ENCODE results near the gene CLEC11A.

The CLEC11A gene

GRCh38 chr19:50723069-50723468 is at the start of gene CLEC11A:
Gene CLEC11A, plus strand, starts transcription at chr19:50723364. Its CDS starts 162 bp downstream, at chr19:50723526.
- Mint-ChIP-seq H3K4me1 (ENCODE audit: low read depth) (peaks cover 31% of the 10 kb centered on the region), H3K36me3 (peaks cover 3% of the 10 kb centered on the region), H3K27ac (peak within 1 kb of the TSS; percentile 46), H3K9me3 (ENCODE audit: low read depth) (no peaks in the 10 kb centered on the region), H3K27me3 (peaks cover 10% of the 10 kb centered on the region), H3K4me3 (peak within 1 kb of the TSS; percentile 88)

DNA sequence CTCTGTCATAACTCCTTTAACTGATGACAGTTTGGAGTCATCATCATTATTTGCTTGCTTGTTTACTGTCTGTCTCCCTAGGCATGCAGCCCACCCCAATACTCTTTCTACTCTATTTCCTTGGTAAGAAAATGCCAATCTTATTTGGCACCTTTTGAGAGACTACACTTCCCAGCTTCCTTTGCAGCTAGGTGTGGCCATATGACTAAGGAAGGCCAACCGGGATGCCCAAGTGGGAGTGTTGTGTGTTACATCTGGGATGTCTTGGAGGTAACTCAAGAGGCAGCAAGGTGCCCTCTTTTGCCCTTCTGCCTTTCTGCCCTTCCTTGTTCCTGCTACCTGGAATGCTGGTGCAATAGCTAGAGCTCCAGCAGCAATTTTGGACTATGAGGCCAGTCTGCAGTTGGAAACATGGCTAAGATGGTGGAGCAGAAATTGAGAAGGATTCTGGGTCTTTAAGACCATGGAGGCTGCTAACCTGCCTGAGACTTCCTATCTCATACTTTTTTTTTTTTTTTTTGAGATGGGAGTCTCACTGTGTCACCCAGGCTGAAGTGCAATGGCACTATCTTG is 46.5 kb upstream of the CLEC11A start:
- H3K4me1 Mint-ChIP-seq (ENCODE audit: low read depth) = peaks cover 11% of the 10 kb centered on the region
- H3K27me3 Mint-ChIP-seq = peaks cover 35% of the 10 kb centered on the region
- H3K4me3 Mint-ChIP-seq = no peak overlapping the region
- peaks cover 2% of the 10 kb centered on the region for H3K36me3 Mint-ChIP-seq
- no peaks in the 10 kb centered on the region for H3K9me3 Mint-ChIP-seq (ENCODE audit: low read depth)
- H3K27ac Mint-ChIP-seq = no peak overlapping the region

GRCh38 chr19:50677636-50678035 is 45.5 kb upstream of the CLEC11A start:
- H3K9me3 Mint-ChIP-seq (ENCODE audit: low read depth) = no peaks in the 10 kb centered on the region
- H3K4me3 Mint-ChIP-seq = no peak overlapping the region
- peaks cover 11% of the 10 kb centered on the region for H3K4me1 Mint-ChIP-seq (ENCODE audit: low read depth)
- no peak overlapping the region for H3K27ac Mint-ChIP-seq
- peaks cover 2% of the 10 kb centered on the region for H3K36me3 Mint-ChIP-seq
- H3K27me3 Mint-ChIP-seq = peaks cover 35% of the 10 kb centered on the region

GRCh38 chr19:50678323-50678722 is 44.8 kb upstream of the CLEC11A start:
- Mint-ChIP-seq H3K27ac (no peak overlapping the region), H3K4me1 (ENCODE audit: low read depth) (peaks cover 11% of the 10 kb centered on the region), H3K9me3 (ENCODE audit: low read depth) (no peaks in the 10 kb centered on the region), H3K27me3 (peaks cover 29% of the 10 kb centered on the region), H3K36me3 (peaks cover 2% of the 10 kb centered on the region), H3K4me3 (no peak overlapping the region)

- Mint-ChIP-seq H3K9me3 (ENCODE audit: low read depth) (no peaks in the 10 kb centered on the region), H3K4me3 (no peak overlapping the region), H3K27me3 (peaks cover 29% of the 10 kb centered on the region), H3K27ac (no peak overlapping the region), H3K36me3 (peaks cover 2% of the 10 kb centered on the region), H3K4me1 (ENCODE audit: low read depth) (peaks cover 11% of the 10 kb centered on the region)
These were observed 43.7 kb upstream of the CLEC11A start for GRCh38 chr19:50679177-50680125.

DNA sequence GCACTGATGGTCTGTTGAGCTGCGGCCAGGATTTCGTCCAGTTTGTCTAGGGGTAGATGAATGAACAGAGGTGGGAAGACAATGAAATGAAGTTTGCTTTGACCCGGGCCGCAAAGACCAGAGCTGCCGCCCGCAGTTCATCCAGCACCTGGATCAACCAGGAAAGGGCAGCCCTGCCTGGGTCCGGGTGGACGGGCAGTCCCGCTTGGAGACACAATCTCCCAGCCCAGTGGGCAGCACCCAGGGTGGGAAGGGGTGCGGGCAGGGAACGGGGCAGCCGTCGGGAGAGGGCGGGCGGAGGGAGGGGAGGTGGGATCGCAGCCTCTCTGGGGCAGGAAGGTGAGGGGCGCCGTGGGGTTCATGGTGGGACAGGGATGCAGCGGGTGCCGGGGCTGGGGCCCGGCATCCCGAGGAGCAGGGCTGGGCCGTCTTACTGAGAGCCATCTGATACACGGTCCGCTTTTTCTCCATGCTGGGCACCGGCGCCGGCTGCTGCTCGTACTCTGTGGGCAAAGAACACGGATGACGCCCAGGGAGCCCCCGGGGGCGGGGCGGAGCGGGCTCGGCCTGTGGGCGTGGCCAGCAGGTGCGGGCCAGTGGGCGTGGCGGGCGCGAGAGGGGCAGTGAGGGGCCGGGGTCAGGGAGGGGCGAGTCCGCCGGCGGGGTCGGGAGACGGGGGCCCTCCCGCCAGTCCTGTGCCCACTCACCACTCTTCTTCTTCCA is 36.7 kb upstream of the CLEC11A start:
- Mint-ChIP-seq H3K36me3 (no peaks in the 10 kb centered on the region), H3K9me3 (ENCODE audit: low read depth) (no peaks in the 10 kb centered on the region), H3K27me3 (peaks cover 30% of the 10 kb centered on the region), H3K27ac (no peak overlapping the region), H3K4me1 (ENCODE audit: low read depth) (no peaks in the 10 kb centered on the region), H3K4me3 (no peak overlapping the region)

GRCh38 chr19:50688766-50689165 is 34.4 kb upstream of the CLEC11A start:
- H3K27me3 Mint-ChIP-seq = peaks cover 34% of the 10 kb centered on the region
- H3K9me3 Mint-ChIP-seq (ENCODE audit: low read depth) = no peaks in the 10 kb centered on the region
- no peak overlapping the region for H3K27ac Mint-ChIP-seq
- H3K36me3 Mint-ChIP-seq = no peaks in the 10 kb centered on the region
- no peak overlapping the region for H3K4me3 Mint-ChIP-seq
- H3K4me1 Mint-ChIP-seq (ENCODE audit: low read depth) = no peaks in the 10 kb centered on the region

DNA sequence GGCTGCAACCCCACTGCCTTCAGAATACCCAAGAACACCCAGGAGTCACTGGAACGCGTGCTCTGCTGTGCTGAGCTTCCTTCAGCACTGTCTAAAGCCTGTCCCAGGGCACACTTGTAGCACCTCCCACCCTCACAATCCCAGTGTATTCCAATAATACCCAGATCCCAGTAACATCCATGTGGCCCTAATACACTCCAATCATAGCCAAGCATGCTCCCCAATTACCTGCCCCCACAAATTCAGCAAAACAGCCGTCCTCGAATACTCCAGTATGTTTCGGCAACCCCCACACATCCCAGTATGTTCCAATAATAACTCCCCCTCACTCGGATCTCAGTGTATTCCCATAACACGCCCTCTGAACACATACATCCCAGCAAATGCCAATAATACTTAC is 32.7 kb upstream of the CLEC11A start:
- Mint-ChIP-seq H3K27me3 (peaks cover 29% of the 10 kb centered on the region), H3K4me1 (ENCODE audit: low read depth) (peaks cover 2% of the 10 kb centered on the region), H3K4me3 (no peak overlapping the region)

DNA sequence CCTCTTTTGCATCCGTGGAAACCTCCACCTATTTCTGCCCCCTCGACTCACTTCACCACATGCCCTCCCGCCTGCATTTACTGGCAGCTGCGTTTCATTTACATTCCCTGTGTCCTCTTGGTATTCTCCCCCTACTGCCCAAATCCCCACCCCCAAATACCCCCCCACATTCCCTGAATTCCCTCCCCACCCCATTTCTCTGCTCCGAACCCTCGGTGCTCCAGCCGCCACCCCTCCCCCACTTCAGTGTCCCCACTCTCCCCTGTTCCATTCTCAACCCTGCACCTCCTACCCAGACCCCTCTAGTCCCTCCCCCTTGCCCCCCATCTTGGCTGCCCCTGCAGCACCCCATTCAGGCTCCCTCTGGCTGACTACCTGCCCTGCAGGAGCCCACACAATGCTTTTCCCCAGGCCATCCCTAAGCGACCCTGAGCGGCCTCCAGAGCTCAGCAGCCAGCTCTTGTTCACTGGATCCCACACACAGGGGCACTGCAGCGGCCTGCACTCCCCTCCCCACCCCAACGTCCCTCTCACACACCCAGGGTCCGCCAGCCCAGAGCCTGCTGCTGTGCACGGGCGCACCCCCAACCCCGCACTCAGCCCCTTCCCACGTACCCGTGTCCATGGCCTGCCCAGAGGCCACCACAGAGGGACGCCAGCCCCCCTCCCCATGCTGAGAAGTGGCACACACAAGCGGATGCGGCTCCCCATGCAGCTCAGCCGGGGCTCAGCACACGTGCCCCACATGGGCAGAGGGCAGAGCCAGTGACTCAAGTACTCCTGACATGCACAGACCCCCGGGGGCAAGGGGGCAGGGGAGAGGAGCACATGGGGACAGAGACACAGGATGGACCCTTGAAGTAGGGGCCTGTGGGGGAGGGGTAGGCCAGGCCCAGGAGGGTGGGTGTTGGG is 29.8 kb upstream of the CLEC11A start:
- peaks cover 4% of the 10 kb centered on the region for H3K4me1 Mint-ChIP-seq (ENCODE audit: low read depth)
- H3K36me3 Mint-ChIP-seq = no peaks in the 10 kb centered on the region
- H3K27ac Mint-ChIP-seq = no peak overlapping the region
- H3K27me3 Mint-ChIP-seq = peaks cover 34% of the 10 kb centered on the region
- no peaks in the 10 kb centered on the region for H3K9me3 Mint-ChIP-seq (ENCODE audit: low read depth)
- no peak overlapping the region for H3K4me3 Mint-ChIP-seq

More for the DNA sequence above, 32.7 kb upstream of the CLEC11A start:
- H3K9me3 Mint-ChIP-seq (ENCODE audit: low read depth) = no peaks in the 10 kb centered on the region
- H3K36me3 Mint-ChIP-seq = no peaks in the 10 kb centered on the region
- no peak overlapping the region for H3K27ac Mint-ChIP-seq

DNA sequence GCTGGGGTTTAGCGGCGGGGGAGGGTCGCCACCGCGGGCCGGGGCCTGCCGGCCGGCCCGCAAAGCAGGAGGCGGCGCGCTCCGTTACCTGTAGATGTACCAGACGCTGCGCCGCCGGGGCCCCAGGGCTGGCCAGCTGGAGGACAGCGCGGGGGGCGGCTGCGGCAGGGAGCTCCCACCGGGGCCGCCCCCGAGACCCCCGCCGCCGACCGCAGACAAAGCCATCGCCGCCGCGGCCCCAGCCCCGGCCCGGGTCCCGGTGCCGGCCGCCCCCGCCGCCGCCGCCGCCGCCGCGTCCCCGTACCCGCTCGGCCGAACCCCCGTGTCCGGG is 28.4 kb upstream of the CLEC11A start:
- Mint-ChIP-seq H3K4me1 (ENCODE audit: low read depth) (peaks cover 4% of the 10 kb centered on the region), H3K27me3 (peaks cover 30% of the 10 kb centered on the region)

DNA sequence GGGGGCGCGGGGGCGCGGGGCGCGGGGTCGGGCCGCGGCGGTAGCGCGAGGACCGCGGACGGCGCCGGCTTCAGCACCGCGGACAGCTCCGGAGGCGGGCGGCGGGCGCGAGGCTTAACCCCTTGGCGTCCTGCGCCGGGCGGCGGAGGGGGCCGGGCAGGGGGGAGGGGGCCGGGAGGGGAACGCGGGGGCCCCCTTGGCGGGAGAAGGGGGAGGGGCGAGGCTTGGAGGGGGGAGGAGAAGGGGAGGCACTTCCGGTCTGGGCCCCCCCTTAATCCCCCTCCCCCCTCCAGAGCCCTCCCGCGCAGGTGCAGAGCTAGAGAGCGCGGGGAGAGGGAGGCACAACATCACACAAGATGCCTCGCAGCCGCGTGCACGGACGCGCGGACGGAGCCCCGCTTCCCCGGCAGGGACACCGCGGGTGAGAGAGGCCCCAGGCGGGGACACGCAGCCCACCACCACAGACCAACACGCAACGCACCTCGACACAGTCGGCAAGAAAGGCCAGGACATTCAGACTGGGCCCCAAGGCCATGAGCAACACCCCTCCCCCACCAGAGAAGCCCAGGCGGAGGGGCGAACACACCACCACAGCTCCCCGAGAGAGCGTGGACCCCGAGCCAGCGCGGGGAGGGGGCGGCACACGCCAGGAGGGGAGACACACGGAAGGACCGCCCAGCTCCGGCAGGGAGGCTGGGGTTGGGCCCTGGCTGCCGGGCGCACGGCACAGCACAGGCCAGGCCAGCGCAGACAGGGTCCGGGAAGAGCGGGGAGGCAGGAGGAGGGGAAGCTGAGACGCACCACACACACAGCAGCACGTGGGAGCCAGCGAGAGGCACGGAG is 27.7 kb upstream of the CLEC11A start:
- H3K9me3 Mint-ChIP-seq (ENCODE audit: low read depth) = no peaks in the 10 kb centered on the region
- peaks cover 33% of the 10 kb centered on the region for H3K27me3 Mint-ChIP-seq
- no peak overlapping the region for H3K27ac Mint-ChIP-seq
- H3K4me1 Mint-ChIP-seq (ENCODE audit: low read depth) = peaks cover 4% of the 10 kb centered on the region
- no peaks in the 10 kb centered on the region for H3K36me3 Mint-ChIP-seq
- no peak overlapping the region for H3K4me3 Mint-ChIP-seq

More for the DNA sequence above, 28.4 kb upstream of the CLEC11A start:
- no peak overlapping the region for H3K27ac Mint-ChIP-seq
- H3K9me3 Mint-ChIP-seq (ENCODE audit: low read depth) = no peaks in the 10 kb centered on the region
- no peaks in the 10 kb centered on the region for H3K36me3 Mint-ChIP-seq
- H3K4me3 Mint-ChIP-seq = no peak overlapping the region

GRCh38 chr19:50696094-50696483 is 27.1 kb upstream of the CLEC11A start:
- no peak overlapping the region for H3K4me3 Mint-ChIP-seq
- no peak overlapping the region for H3K27ac Mint-ChIP-seq
- H3K4me1 Mint-ChIP-seq (ENCODE audit: low read depth) = peaks cover 4% of the 10 kb centered on the region
- no peaks in the 10 kb centered on the region for H3K36me3 Mint-ChIP-seq
- no peaks in the 10 kb centered on the region for H3K9me3 Mint-ChIP-seq (ENCODE audit: low read depth)
- peaks cover 28% of the 10 kb centered on the region for H3K27me3 Mint-ChIP-seq

DNA sequence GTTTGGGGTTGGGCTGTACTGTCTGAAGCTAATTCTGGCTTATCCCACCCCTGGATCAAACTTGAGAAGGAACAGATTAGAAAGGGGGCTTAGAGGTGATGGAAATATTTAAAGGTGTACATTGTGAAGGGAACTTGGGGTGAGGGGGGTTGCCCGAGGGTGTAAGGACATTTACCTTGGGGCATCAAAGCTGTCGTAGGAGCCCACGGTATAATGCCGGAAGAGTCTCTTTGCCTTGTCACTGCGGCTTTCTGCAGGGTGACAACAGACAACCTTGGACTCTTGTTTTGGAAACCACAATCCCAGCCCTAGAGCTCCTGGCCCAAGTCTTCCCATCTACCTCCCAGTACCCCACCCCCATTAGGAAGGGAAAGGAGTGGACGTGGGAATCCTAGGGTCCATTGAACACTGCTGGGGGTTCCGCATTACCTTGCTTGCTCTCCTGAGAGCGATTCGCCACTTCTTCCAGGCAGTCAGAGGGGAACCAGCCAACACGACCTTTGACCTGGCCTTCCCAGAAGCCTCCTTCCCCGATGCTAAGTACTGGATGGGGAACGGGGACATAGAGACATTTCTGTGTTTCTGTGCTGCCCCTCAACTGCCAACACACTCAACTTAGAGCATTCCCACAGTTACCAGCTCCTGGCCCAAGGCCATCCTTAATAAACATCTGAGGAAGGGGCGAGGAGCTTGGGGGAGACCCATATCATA is 25.6 kb upstream of the CLEC11A start:
- H3K4me1 Mint-ChIP-seq (ENCODE audit: low read depth) = peaks cover 4% of the 10 kb centered on the region
- no peaks in the 10 kb centered on the region for H3K36me3 Mint-ChIP-seq
- peaks cover 19% of the 10 kb centered on the region for H3K27me3 Mint-ChIP-seq
- H3K9me3 Mint-ChIP-seq (ENCODE audit: low read depth) = no peaks in the 10 kb centered on the region
- H3K4me3 Mint-ChIP-seq = no peak overlapping the region
- no peak overlapping the region for H3K27ac Mint-ChIP-seq

All from activated naive CD8-positive, alpha-beta T cell (primary cell).